Kidney (tissue), 14 donors: ENCODE data around the gene LIX1L. TPM values are rescaled to one million over a fixed set of nuclear protein-coding genes. Genes with fewer than 3 reads are reported as not detected.

Experiments
- DNase-seq, 5 donors: peaks; one replicate each; pipeline ENCODE4 v3.0.0-alpha.2; 2013 to 2020
- FAIRE-seq: peaks from 2 replicates; lab custom pipeline; 2012; peaks lifted over from hg19 to GRCh38; lab: Jason Lieb, UNC
- H3K27ac ChIP-seq, 2 donors: one replicate each; pipeline ENCODE4 v1.7.0; 2013; ENCODE audit warnings: low read depth in 2 of 2, low read length in 2 of 2, inconsistent platforms in 1 of 2
- H3K27me3 ChIP-seq: one replicate; pipeline ENCODE4 v1.7.1; 2013; ENCODE audit warnings: low read length, inconsistent platforms; ENCODE audit not compliant: control insufficient read depth, insufficient read depth
- H3K36me3 ChIP-seq, 3 donors: one replicate each; pipeline versions ENCODE4 v1.7.0 to v1.7.1; 2013; ENCODE audit warnings: low read length in 3 of 3, control low read depth in 1 of 3, inconsistent platforms in 1 of 3; ENCODE audit not compliant: insufficient read depth in 3 of 3, control insufficient read depth in 2 of 3
- H3K4me1 ChIP-seq, 3 donors: one replicate each; pipeline versions ENCODE4 v1.7.0 to v1.7.1; 2013; ENCODE audit warnings: low read length in 3 of 3, inconsistent platforms in 1 of 3, low read depth in 1 of 3; ENCODE audit not compliant: control insufficient read depth in 2 of 3, insufficient read depth in 2 of 3
- H3K4me3 ChIP-seq, 3 donors: one replicate each; pipeline versions ENCODE4 v1.7.0 to v1.8.1; 2013; ENCODE audit warnings: low read length in 3 of 3, control low read depth in 1 of 3, inconsistent platforms in 1 of 3
- H3K9ac ChIP-seq, 3 donors: one replicate each; pipeline versions ENCODE4 v1.7.0 to v1.7.1; 2013; ENCODE audit warnings: low read length in 3 of 3, control low read depth in 1 of 3, inconsistent platforms in 1 of 3
- H3K9me3 ChIP-seq, 3 donors: one replicate each; pipeline versions ENCODE4 v1.7.0 to v1.7.1; 2013; ENCODE audit warnings: low read length in 3 of 3, control low read depth in 1 of 3, inconsistent platforms in 1 of 3; ENCODE audit not compliant: control insufficient read depth in 2 of 3, insufficient read depth in 1 of 3
- CTCF ChIP-seq: IDR thresholded peaks from 3 replicates; pipeline ENCODE4 v1.5.1; 2012; ENCODE audit warnings: mild to moderate bottlenecking, moderate library complexity, borderline replicate concordance; ENCODE audit not compliant: insufficient read depth; ENCODE audit errors: extremely low read depth
- intact Hi-C: fragments of 100-400 bp; cut with DNase I; formaldehyde crosslinking; loops from one replicate; pipeline ENCODE4 v1.11.1; 2022
- polyA plus RNA-seq: library from polyadenylated mRNA; stranded (reverse); fragments of 350-450 nt; fragmentation: Illumina TruSeq; extraction: RNeasy Lipid Tissue Mini Kit (QIAGEN cat#74804); gene quantifications from one replicate; pipeline ENCODE4 v1.2.3, GENCODE V29; 2014; ENCODE audit warnings: low read depth, low replicate concordance; ENCODE audit not compliant: insufficient read depth
- total RNA-seq: library from RNA; stranded (reverse); fragmentation: NEBNext Ultra II Directional; extraction: Animal tissue kit (Norgen Biotek cat#: 25700); gene quantifications from one replicate; pipeline ENCODE4 v1.2.1, GENCODE V29; 2021
- donor health status: control.
- donor health status: control.
- donor health status: control.
- donor health status: control.
- donor health status: control.
- donor health status: DM: yes; HTN: yes; CAD: no.
- donor health status: Normal renal cell carcinoma (clear cell type).

Gene LIX1L
- total and polyA plus RNA-seq, 2 donors from 2014 or later = 10.0 to 27.8 TPM

GRCh38 chr1:145962157-145963102 is 4.6 kb upstream of the LIX1L start:
- peak overlapping the region; percentile 38 to 59 (median 59) for H3K9ac ChIP-seq
- FAIRE-seq (no peak), DNase-seq (peak in 3 of 5 donors; percentile 58 to 86 (median 79))
- peaks cover 0 to under 1% (median 0%) of the 10 kb centered on the region in 3 donors for H3K9me3 ChIP-seq
- intact Hi-C loops = no loop called here
- no peaks in the 10 kb centered on the region for H3K27me3 ChIP-seq
- peak overlapping the region in 1 of 2 donors; percentile 61 for H3K27ac ChIP-seq
- H3K4me3 ChIP-seq = peak overlapping the region; percentile 73 to 75 (median 74)
- no peak for TF ChIP-seq CTCF
- no peaks in the 10 kb centered on the region for H3K36me3 ChIP-seq
- H3K4me1 ChIP-seq = peaks cover 6 to 30% (median 8%) of the 10 kb centered on the region in 3 donors

- intact Hi-C loops = no loop called here
- peak overlapping the region; percentile 38 to 86 (median 59) for H3K9ac ChIP-seq
- peak overlapping the region; percentile 73 to 75 (median 74) for H3K4me3 ChIP-seq
- H3K27ac ChIP-seq = peak overlapping the region; percentile 77 to 86
- no peaks in the 10 kb centered on the region for H3K27me3 ChIP-seq
- FAIRE-seq (no peak), DNase-seq (peak; percentile 45 to 86 (median 73))
- no peaks in the 10 kb centered on the region for H3K9me3 ChIP-seq
- no peak for TF ChIP-seq CTCF
- H3K4me1 ChIP-seq = peaks cover 6 to 30% (median 15%) of the 10 kb centered on the region in 3 donors
- no peaks in the 10 kb centered on the region for H3K36me3 ChIP-seq
Observed at GRCh38 chr1:145961425-145962156, 3.8 kb upstream of the LIX1L start.

GRCh38 chr1:145961109-145961424 is 3.2 kb upstream of the LIX1L start:
- Histone ChIP-seq H3K9me3 (no peaks in the 10 kb centered on the region), H3K27me3 (no peaks in the 10 kb centered on the region), H3K36me3 (no peaks in the 10 kb centered on the region), H3K4me3 (peak overlapping the region; percentile 73 to 75 (median 74)), H3K27ac (peak overlapping the region; percentile 77 to 86), H3K4me1 (peaks cover 6 to 30% (median 15%) of the 10 kb centered on the region in 3 donors), H3K9ac (peak overlapping the region; percentile 62 to 86 (median 72))
- TF ChIP-seq CTCF = no peak
- FAIRE-seq (no peak), DNase-seq (no peak)
- intact Hi-C loops = no loop called here
